HG03103 (cell line): ENCODE data around the gene SLC37A2.
A peak's percentile ranks its signal among the peaks of the same experiment; 100 is the strongest.

ENCODE experiments used
- ATAC-seq: cut with Tn5 transposase; IDR thresholded peaks from one replicate; pipeline ENCODE4 v1.9.1; 2021; ENCODE audit warnings: low read depth; ENCODE audit not compliant: unreplicated experiment

The SLC37A2 gene

DNA sequence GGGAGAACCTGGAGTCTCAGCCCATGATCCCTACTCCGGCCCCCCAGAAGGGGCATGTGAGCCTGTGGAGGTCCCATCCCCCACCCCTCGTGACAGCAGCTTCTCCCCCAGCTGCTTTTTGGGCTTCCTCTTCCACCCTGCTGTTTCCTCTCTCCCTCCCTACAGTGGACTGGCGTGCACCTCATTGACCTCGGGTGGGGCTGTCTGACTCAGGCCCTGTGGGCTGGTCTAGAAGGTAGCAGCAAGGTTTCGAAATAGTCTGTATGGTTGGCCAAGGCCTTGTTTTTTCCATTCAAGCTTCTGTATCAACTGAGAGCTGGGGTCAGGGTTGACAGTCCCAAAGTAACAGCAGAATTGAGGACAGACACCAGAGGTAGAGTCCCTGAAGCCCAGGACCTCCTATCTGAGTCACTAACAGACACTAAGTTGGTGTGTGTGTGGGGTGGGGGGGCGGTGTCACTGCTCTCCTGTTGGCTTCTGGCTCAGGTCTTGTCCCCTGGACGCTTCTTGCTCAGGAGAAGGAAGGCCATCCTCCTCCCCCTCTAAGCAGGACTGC lies 7.7 kb downstream of the SLC37A2 start:
- ATAC-seq: peak; percentile 65

DNA sequence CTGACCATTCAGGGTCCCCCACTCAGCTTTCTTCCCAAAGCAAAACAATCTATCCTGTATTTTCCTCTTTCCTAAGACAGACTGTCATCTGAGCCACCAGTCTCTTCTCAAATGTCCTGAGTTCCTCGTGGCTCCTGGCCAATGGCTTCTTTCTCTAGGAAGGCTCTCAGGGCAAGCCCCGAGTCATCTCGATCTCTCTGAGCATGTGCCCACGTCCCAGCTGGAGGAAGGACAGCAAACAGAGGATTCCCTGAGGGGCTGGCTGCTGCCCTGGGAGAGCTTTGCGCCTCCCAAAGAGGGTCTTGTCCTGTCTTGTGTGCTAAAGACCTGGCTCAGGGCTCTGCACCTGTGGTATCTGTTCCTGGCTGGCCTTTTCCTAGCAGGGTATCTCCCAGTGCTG lies 8.3 kb downstream of the SLC37A2 start:
- no peak for ATAC-seq

DNA sequence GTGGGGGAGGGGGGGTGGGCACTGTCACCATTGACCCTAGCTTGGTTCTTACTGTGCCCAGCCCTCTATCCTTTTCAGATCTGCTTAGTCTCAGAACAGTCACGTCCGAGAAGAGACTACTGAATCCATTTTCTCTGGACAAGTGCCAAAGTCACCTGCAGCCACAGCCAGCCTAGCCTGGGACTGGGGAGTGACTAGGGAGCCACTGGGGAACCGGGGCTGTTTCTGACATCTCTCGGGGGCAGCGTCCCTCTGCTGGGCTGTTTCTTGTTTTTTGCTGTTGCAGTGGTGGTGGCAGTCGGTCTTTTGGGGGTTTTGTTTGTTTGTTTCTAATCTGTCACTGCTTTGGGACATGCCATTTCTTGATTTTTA lies 8.7 kb downstream of the SLC37A2 start:
- ATAC-seq: no peak

DNA sequence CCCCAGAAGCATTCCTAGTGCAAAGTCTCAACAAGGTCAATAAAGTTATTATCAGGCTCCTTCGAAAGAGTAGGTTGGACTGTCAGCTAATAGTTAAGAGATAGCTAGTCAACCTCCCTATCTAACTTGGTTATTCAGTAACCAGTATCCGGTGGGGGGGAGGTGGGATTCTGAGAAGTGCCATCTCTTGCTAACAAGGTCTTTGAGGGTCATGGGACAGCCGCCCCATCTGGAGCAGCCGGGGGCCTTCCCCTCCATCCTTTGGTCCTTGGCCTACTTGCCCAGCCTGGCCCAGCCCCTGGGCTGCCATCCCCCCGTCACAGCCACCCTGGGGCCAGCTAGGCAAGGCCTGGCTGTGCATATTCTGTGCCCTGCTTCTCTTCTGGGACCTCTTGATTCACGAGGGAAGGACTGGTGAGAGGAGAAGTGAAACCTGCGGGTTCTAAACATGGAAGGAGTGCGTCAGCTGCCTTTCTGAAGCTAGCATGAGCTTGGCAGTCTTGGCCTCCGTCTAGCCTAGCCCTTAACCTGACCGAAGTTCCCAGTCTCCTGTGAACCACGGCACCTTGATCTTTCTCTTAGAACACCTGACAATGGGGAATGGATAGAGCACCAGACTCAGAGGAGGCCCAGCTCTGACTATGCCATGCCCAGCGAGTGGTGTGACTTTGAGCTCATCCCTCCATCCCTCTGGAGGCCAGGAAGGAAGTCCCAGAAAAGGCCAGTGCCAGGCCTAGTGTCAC lies 9.3 kb downstream of the SLC37A2 start:
- ATAC-seq: peak; percentile 84

DNA sequence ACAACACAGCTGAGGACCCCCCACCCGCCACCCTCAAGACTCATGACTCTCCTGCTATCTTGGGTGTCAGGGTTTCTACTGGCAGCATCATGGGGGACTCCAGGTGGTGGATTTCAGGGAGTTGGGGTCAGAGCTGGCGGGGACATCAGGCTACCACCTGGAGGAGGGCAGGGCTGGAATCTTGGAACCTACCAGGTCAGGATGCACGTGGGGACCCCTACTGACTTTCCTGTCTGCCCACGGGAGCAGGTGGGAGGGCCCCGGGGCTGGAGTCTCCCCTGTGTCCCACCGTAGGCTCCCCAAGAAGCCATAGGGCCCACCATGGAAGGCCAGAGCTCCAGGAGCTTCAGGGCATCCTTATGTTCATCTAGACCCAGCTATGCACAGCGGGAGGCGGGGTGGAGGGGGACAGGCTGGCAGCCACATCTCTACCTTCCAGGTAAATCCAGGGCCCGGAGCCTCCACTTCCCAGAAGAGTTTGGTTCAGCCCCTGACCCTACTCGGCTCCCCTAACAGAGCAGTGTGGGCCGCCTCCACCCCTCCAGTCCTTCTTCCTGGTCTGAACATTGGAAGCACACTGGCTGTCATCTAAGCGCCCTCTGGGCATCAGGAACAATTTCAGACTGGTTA lies 10.0 kb downstream of the SLC37A2 start:
- ATAC-seq: no peak

DNA sequence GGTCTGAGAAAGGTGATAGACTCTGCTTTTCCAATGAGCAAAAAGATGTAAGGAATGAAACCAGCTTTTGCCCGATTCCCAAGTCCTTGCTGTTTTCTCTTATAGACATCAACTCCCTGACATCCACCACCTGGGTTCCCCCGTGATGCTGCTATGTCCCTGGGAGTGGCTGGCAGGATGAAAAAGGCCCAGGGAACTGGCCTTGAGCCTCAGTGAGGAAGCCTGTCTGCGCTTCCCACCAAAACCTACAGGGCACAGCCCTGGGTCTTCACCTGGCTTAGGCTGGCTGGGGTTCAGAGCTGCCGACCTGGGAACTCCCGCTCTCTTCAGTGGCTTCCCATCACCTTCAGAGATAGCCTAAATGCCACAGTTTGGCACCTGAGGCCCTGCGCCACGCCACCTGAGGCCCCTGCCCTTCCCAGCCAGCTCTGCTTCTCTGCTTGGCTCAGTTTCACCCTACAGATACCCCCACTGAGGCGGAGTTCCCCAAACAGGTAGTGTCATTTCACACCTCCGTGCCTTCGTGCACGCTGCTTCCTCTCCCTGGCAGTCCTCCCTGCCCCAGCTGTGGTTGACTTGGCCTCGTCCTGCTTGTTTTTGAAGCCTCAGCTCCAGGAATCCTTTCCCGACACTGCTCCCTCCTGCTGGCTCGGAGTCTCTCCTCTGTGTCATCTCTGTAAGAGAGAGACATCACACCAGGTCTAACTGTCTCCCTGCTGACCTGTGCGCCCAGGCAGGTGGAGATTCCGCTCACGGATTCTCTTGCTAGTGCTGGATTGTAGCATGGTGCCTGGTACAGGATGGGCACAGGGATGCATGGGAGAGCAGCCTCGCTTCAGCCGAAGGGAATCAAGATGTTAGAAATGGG lies 10.7 kb downstream of the SLC37A2 start:
- ATAC-seq: no peak

DNA sequence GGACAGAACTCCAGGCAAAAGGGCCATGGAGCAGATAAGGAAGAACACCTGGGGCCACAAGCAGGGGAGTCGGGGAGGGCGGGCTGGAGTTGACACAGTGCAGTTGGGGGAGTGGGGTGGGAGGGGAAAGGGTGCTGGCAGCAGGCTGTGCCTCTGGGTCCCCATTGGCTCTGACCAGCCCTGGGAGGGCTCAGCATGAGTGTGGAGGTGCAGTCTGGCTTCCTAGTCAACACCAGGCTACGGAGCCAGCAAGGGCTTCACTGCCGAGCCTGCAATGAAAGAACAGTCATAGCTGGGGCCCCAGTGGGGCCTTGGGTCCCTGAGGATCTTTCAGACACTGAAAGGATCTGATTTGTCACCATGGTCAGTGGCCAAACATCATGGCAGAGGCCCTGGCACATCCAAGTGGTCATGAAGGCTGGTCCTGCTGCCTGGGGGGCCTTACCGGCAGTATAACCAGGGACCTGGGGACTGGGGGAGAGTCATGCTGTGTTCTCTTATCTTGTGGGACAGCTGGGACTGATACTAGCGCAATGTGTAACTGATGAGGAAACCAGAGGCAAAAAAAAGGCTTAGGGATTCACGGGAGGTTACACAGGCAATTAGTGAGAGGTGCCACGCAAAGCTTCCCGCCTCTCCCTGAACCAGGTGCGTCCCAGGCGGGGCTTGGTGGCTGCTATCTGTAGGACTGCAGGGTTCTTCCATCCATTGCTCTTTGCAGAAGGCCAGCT lies 11.6 kb downstream of the SLC37A2 start:
- ATAC-seq: no peak

DNA sequence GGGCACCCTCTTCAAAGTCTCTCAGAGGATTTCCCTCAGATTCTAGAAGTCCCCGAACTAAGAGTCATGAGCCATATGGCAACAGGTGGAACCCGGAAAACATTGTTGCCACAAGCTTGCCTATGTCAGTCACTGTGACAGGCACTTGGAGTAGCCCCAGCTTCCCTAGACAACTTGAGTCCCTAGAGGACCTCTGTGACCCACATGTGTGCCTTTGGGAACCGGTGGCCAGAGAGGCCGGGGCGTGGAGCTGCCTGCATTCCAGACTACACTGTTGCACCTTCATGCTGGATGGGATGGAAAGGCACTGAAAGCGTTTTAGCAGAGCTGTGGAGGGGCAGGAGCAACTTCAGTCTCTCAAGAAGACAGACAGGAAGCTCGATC lies 12.1 kb downstream of the SLC37A2 start:
- no peak for ATAC-seq

DNA sequence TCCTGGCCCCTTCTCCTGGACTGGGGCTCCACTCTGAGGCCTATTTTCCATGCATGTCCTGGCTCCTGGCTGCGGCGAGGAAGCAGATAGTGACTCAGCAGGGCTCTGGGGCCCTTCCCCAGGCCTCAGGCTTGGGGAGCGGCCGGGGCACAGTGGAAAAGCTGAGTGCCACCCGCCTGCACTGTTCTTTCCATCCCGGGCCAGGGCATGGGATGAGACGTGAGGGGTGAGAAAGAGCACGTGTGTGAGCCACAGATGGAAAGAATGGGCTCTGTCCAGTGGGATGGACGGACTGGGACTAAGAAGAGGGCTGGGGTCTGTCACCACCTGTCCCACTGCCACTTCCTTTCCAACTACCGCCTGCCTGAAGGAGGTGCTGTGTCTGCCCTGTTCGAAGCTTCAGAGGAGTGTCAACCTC lies 12.8 kb downstream of the SLC37A2 start:
- no peak for ATAC-seq

DNA sequence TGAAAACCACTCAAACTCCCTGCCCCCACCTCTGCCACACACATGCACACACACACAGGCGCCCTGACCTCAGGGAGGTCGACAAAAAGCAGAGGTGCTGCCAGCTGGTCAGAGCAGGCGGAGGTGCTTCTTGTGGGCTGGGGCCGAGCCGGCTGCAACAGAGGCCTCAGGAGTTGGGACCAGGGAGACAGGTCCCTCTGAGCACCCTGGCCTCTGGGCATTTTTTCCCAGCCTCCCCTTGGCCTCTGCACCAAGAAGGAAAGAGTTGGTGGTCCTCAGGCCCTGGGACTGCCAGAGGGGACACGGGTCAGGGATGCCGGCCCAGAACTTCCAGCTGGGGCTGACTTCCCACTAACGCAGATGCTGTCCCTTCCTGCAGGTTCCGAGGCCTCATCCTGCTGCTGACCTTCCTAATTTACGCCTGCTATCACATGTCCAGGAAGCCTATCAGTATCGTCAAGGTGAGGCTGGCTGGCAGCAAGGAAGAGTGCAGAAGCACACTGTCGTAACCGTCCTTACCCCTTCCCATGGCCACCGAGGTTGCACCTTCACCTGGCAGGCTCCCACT lies 13.4 kb downstream of the SLC37A2 start:
- ATAC-seq: no peak

DNA sequence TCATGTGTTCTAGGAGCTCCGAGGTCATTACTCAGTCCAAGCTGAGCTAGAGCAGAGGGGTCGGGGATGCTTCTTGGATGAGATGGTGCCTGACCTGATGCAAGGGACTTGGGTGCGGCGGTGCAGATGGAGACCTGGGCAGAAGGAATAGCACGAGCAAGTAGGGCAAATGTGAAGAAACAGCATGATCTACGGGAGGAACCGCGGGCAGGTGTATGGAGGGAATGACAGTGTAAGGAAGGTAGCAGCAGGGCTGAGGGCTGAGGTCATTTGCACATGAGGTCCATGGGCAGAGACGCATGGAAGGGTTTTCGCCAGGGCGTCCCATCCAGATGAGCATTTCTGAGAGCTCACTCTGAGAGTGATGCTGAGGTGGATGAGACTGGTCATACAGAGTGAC lies 14.9 kb downstream of the SLC37A2 start:
- ATAC-seq: no peak

DNA sequence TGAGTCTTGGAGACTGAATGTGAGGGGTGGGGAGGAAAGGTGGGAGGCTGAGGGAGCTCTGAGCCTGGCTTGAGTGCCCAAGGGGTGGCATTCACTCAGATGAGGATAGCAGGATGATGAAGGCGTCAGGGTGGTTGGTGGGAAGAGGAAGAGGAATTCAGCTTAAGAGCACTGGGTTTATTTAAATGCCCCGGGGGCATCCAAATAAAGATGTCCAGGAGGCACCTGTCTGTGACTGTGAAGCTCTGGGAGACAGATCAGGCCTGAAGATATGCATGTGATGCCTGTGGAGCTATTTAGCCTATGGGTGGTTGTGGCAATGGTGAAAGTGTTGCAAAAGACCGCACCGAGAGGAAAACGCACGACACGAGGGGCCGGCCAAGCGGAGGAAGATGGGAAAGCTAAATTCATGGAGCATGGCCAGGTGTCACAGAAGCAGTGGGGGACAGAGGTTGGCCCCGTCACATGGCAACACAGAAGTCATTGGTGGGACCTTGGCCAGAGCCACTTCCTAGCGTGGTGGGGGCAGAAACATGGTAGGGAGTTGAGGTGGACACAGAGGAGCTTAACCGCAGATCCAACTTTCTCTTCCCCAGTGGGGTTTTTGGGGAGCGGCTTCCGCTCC lies 15.5 kb downstream of the SLC37A2 start:
- no peak for ATAC-seq

DNA sequence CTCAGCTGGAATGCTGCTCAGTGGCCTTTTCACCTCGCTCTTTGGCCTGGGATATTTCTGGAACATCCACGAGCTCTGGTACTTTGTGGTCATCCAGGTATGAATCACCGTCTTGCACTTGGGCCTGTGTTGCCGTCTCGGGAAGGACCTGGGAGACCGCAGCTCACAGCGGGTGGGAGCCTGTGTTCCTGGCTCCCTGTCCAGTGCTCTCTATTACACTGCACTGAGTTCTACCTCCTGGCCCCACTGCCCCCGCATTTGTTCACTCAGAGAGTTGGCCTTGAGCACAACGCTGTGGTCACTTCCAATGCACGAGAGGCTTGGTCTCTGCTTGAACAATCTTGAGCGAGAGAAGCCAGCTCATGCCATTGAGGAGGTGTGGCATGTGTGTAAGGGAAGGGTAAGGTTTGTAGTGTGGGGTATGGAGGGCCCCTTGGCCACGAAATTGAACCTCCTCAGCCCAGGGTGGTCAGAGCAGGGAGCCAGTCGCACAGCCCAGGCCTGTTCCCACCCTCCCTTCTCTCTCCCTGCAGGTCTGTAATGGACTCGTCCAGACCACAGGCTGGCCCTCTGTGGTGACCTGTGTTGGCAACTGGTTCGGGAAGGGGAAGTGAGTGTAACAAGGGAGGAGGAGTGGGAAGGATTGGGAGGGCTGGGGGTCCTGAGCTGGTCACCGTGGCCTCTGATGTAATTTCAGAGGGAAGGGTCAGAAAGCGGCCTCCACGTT lies 16.2 kb downstream of the SLC37A2 start:
- ATAC-seq: no peak

DNA sequence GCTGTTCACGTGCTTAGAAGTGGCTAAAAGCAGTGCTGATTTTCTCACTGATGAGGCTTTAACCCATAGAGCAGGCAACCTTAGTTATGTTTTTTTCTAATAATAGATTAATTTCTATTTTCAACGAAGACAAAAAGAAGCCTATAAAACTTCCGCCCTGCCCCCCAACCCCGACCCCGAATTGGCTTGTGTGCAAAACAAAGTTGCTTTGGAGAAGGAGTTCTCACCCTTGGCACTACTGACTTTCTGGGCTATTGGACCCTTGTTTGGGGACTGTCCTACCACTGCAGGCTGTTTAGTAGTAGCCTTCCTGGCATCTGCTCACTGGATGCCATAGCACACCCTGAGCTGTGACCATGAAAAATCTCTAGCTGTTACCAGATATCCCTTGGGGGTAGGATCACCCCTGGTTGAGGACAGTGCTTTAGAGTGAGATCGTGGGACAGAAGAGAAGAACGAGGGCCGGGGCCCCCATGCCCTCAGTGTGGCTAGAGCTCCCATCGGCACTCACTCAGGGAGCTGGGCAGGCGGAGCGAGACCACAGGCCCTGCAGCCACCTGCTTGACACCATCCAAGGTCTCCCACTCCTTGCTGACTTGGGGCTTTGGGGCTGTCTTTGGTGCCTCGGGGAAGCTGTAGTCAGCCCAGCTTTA lies 16.9 kb downstream of the SLC37A2 start:
- ATAC-seq: no peak

DNA sequence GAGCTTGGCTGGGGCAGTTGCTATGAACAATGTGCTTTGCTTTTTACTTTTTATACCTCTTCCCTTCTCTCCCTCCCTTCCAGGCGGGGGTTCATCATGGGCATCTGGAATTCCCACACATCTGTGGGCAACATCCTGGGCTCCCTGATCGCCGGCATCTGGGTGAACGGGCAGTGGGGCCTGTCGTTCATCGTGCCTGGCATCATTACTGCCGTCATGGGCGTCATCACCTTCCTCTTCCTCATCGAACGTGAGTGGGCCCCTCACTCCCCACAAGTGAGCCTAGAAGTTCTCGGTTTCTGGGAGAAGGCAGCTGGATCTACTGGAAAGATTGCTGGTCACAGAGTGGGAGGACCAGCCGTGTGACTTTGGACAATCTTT lies 17.4 kb downstream of the SLC37A2 start:
- ATAC-seq: no peak

DNA sequence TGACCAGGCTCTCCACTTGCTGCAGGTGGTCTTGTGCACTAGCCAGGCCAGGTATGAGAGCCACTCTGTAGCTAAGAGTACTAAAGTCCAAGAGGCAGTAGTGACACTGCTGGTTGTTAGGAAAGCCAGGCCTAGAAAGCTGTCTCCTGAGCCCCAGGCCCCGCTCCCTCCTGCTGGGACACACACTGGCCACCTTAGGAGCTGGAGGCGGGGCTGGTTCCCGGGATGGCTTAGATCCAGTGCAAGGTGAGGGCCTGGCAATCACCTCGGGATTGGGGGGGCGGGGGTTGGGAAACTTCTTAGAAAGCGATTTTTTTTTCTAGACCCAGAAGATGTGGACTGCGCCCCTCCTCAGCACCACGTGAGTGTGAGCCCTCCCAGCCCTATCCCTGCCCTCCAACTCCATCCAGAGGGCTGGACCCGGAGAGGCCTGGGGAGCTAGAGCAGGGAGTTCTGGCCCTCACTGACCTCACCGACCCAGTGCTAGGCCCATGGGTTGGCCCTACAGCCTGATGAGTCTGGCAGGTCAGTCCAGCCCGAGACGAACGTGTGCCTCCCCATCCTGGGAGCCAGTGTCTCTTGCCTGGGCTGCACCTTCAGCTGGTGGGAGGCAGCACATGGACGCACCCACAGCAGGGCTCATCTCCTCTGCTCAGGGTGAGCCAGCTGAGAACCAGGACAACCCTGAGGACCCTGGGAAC lies 18.1 kb downstream of the SLC37A2 start:
- ATAC-seq: no peak

DNA sequence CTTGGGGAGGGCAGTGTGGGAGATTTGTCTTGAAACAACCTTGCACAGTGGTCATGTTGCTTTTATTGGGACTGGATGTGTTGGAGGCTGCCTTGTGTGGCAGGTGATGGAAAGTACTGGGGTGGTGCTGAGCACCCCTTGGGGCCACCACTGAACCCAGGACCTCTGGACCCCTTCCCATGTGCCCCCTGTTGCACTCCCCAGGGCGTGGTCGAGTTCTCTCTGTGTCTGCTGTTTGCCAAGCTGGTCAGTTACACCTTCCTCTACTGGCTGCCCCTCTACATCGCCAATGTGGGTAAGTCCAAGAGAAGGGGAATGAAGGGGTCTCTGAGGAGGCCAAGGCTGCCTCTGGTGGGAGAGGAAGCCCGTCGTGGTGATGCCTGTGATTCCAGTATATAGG lies 18.9 kb downstream of the SLC37A2 start:
- no peak for ATAC-seq
